SK-N-SH treated with all-trans-retinoic acid at 6 μM for 48 hours (cell line): Measurements from ENCODE around the gene NAA10.

Source experiments
- ARNTL ChIP-seq: fragments of 450-650 bp; formaldehyde crosslinking; IDR thresholded peaks from 2 replicates; pipeline ENCODE4 v1.5.0; 2020; ENCODE audit warnings: low read depth, mild to moderate bottlenecking, moderate library complexity, borderline replicate concordance
- CREB5 ChIP-seq: fragments of 250-450 bp; sonication (Bioruptor Pico); IDR thresholded peaks from 2 replicates; pipeline ENCODE4 v1.5.1; 2020; ENCODE audit warnings: low read depth, mild to moderate bottlenecking, moderate library complexity
- CSDC2 ChIP-seq: fragments of 250-450 bp; sonication (Bioruptor Pico); IDR thresholded peaks from 2 replicates; pipeline ENCODE4 v1.5.0; 2020; ENCODE audit warnings: mild to moderate bottlenecking, moderate library complexity
- CSRNP3 ChIP-seq: fragments of 250-450 bp; sonication (Bioruptor Pico); IDR thresholded peaks from 2 replicates; pipeline ENCODE4 v1.5.1; 2021; ENCODE audit warnings: mild to moderate bottlenecking, moderate library complexity
- GLIS3 ChIP-seq: fragments of 250-450 bp; sonication (Bioruptor Pico); IDR thresholded peaks from 2 replicates; pipeline ENCODE4 v1.5.0; 2020; ENCODE audit warnings: mild to moderate bottlenecking, moderate library complexity
- ISL1 ChIP-seq: fragments of 250-450 bp; sonication (Bioruptor Pico); IDR thresholded peaks from 2 replicates; pipeline ENCODE4 v2.1.2; 2022; ENCODE audit warnings: mild to moderate bottlenecking, moderate library complexity
- OSR1 ChIP-seq: fragments of 250-450 bp; sonication (Bioruptor Pico); IDR thresholded peaks from 2 replicates; pipeline ENCODE4 v1.8.0; 2022; ENCODE audit warnings: moderate library complexity, mild to moderate bottlenecking, inconsistent platforms
- PATZ1 ChIP-seq: fragments of 250-450 bp; sonication (Bioruptor Pico); IDR thresholded peaks from 2 replicates; pipeline ENCODE4 v1.8.0; 2020; ENCODE audit warnings: mild to moderate bottlenecking, moderate library complexity, borderline replicate concordance
- TOX ChIP-seq: fragments of 250-450 bp; sonication (Bioruptor Pico); IDR thresholded peaks from 2 replicates; pipeline ENCODE4 v1.8.0; 2021; ENCODE audit warnings: mild to moderate bottlenecking, moderate library complexity, borderline replicate concordance
- ZC3H10 ChIP-seq: fragments of 250-450 bp; sonication (Bioruptor Pico); IDR thresholded peaks from 2 replicates; pipeline ENCODE4 v1.5.1; 2021; ENCODE audit warnings: mild to moderate bottlenecking, moderate library complexity
- ZFP3 ChIP-seq: fragments of 250-450 bp; sonication (Bioruptor Pico); IDR thresholded peaks from 2 replicates; pipeline ENCODE4 v1.5.0; 2020; ENCODE audit warnings: mild to moderate bottlenecking, moderate library complexity
- ZFP30 ChIP-seq: fragments of 450-650 bp; formaldehyde crosslinking; IDR thresholded peaks from 2 replicates; pipeline ENCODE4 v1.5.0; 2022; ENCODE audit warnings: mild to moderate bottlenecking, moderate library complexity
- ZNF565 ChIP-seq: fragments of 450-650 bp; formaldehyde crosslinking; conservative IDR thresholded peaks from 2 replicates; pipeline ENCODE4 v1.5.0; 2020; ENCODE audit warnings: low read depth, mild to moderate bottlenecking, moderate library complexity
- ZNF70 ChIP-seq: fragments of 450-650 bp; formaldehyde crosslinking; IDR thresholded peaks from 2 replicates; pipeline ENCODE4 v1.5.0; 2020; ENCODE audit warnings: mild to moderate bottlenecking, moderate library complexity

GRCh38 chrX:153974003-153974725 lies 39.3 kb upstream of the NAA10 start:
- TF ChIP-seq ZNF565 (CRISPR knock-in tag) = no peak
- no peak for TF ChIP-seq CSRNP3
- no peak for TF ChIP-seq CSDC2 (CRISPR knock-in tag)
- no peak for TF ChIP-seq CREB5
- no peak for TF ChIP-seq ZFP30 (CRISPR knock-in tag)
- TF ChIP-seq GLIS3 (CRISPR knock-in tag) = no peak
- no peak for TF ChIP-seq ZC3H10 (CRISPR knock-in tag)
- TF ChIP-seq PATZ1 (CRISPR knock-in tag) = no peak
- no peak for TF ChIP-seq TOX (CRISPR knock-in tag)
- no peak for TF ChIP-seq ARNTL (CRISPR knock-in tag)
- TF ChIP-seq ZNF70 (CRISPR knock-in tag) = no peak
- no peak for TF ChIP-seq ISL1 (CRISPR knock-in tag)
- no peak for TF ChIP-seq OSR1 (CRISPR knock-in tag)
- no peak for TF ChIP-seq ZFP3 (CRISPR knock-in tag)
